ENCODE results near the gene HIPK3. TPM values are rescaled to one million over a fixed set of nuclear protein-coding genes. Genes with fewer than 3 reads are reported as not detected.

Gene HIPK3
- total and polyA plus RNA-seq, 2 donors (not counting 3 experiments of a cell fraction or from before 2014, with no cell fraction given), result 13.3 to 36.1 TPM

DNA sequence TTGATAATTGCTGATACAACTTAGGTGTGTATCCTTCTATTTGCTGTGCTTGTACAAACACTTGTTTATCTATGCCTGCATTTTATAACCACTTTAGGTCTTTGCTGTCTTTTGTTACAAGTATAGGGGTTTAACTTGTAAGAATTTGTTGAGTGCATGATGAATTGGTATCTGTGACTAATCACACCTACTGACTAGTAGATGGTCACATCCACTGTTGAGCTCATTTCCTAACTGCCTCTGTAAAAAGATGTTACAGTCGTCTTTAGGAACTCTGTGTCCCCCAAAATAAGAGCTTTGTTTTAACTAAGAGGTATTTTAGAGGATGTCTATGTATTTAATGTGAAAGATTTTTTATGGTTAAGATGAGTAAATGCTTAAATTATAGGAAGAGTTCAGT lies 60.5 kb downstream of the HIPK3 start:
- no peaks in the 10 kb centered on the region for H3K9me1 ChIP-seq (replicated peaks; ENCODE audit: control insufficient read depth, extremely low read depth, insufficient read depth, low read length)
- H3K4me1 ChIP-seq (ENCODE audit: control insufficient read depth, extremely low read depth, insufficient read depth, low read length), result peaks cover 4% of the 10 kb centered on the region
- ChIA-PET CTCF (interaction anchor here (0.6 to 1.8 kb wide), 3 partner anchors 11 to 1031 kb away, joined by 3 to 4 read pairs (median 3); no protein-coding TSS in a partner anchor), POLR2A (no interaction called here)
- peaks cover 63% of the 10 kb centered on the region for H3K79me2 ChIP-seq (ENCODE audit: control insufficient read depth, insufficient read depth, low read length)
- FAIRE-seq, result no peak
- no peak overlapping the region for H3K27ac ChIP-seq (ENCODE audit: insufficient read depth, low read depth, low read length)
- BruUV-seq (replicated peaks), result no TSS peak
- H4K20me1 ChIP-seq (replicated peaks; ENCODE audit: control insufficient read depth, extremely low read depth, insufficient read depth, low read length), result peaks cover 12% of the 10 kb centered on the region
- TF ChIP-seq FOS (IDR thresholded peaks at IDR 0.05; ENCODE audit: borderline replicate concordance, insufficient read depth, low read length) (peak; percentile 50), JUN (IDR thresholded peaks at IDR 0.05; ENCODE audit: borderline replicate concordance, insufficient read depth, insufficient read length, low read depth) (no peak)
- dilution Hi-C loops (cut with MboI; ENCODE audit: extremely low pct_ligation_motif_present, low sequenced_read_pairs), result no loop called here
- no peaks in the 10 kb centered on the region for H3K27me3 ChIP-seq (ENCODE audit: control insufficient read depth in 2 of 2, insufficient read depth in 2 of 2, low read length in 2 of 2)
- H3K4me3 ChIP-seq (replicated peaks in 1 of 3; ENCODE audit: insufficient read depth in 1 of 3, low read depth in 1 of 3, low read length in 3 of 3), result no peak overlapping the region
- no peak overlapping the region for H3K4me2 ChIP-seq (ENCODE audit: insufficient read depth, low read length)
- no peak overlapping the region for H3K9ac ChIP-seq (replicated peaks; ENCODE audit: extremely low read depth, insufficient read depth, low read length)
- H2AFZ ChIP-seq (ENCODE audit: low read depth, low read length), result no peak overlapping the region
- DNase-seq (ENCODE audit: low read depth, low spot score), result no peak
- intact Hi-C loops (cut with micrococcal nuclease), result no loop called here
- H3K36me3 ChIP-seq (ENCODE audit: control insufficient read depth in 2 of 2, extremely low read depth in 1 of 2, insufficient read depth in 2 of 2, low read length in 2 of 2), result no peaks in the 10 kb centered on the region
- no peaks in the 10 kb centered on the region for H3K9me3 ChIP-seq (replicated peaks; ENCODE audit: control insufficient read depth, insufficient read depth, low read length)

DNA sequence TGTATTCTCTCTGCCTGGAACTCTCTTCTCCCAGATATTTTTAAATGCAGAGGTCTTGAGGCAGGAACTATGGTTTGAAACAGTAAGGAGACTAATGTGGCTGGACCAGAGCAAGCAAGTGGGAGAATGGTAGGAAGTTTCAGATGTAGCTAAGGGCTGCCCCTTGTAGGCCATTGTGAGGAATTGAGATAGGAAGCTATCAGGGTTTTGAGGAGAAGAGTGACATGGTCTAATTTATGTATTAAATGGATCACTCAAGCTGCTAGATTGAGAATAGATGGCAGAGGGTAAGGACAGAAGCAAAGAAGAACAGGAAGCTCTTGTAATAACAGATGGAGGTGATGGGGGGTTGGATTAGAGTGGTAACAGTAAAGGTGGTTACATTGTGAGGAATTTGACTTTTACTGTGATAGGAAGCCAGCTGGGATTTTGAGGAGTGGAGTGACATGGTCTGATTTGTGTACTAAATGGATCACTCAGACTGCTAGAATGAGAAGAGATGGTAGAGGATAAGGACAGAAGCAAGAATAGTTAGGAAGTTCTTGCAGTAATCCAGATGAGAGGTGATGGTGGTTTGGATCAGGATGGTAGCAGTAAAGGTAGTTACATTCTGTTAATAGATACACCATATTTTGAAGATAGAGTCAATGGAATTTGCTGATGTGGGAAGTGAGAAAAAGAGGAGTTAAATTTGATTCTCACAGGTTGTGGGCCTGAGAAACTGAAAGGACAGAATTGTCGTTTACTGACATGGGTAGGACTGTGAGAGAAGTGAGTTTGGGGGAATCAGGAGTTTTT lies 63.0 kb downstream of the HIPK3 start:
- H3K27ac ChIP-seq (ENCODE audit: insufficient read depth, low read depth, low read length), result no peak overlapping the region
- no peak overlapping the region for H3K4me2 ChIP-seq (ENCODE audit: insufficient read depth, low read length)
- no peaks in the 10 kb centered on the region for H3K36me3 ChIP-seq (ENCODE audit: control insufficient read depth in 2 of 2, extremely low read depth in 1 of 2, insufficient read depth in 2 of 2, low read length in 2 of 2)
- TF ChIP-seq MYC (IDR thresholded peaks at IDR 0.05; ENCODE audit: low read depth, low read length), result no peak
- no peak for TF ChIP-seq GATA2 (IDR thresholded peaks at IDR 0.05; ENCODE audit: insufficient read depth, insufficient read length, low read depth, low read length)
- no peak for TF ChIP-seq EZH2 (IDR thresholded peaks at IDR 0.05; ENCODE audit: borderline replicate concordance, low read depth, low read length, severe bottlenecking)
- TF ChIP-seq JUN (IDR thresholded peaks at IDR 0.05; ENCODE audit: borderline replicate concordance, insufficient read depth, insufficient read length, low read depth), result no peak
- CTCF ChIA-PET, result interaction anchor here (0.9 kb wide), 2 partner anchors 10 to 154 kb away, joined by 3 read pairs; no protein-coding TSS in a partner anchor
- peaks cover 69% of the 10 kb centered on the region for H3K79me2 ChIP-seq (ENCODE audit: control insufficient read depth, insufficient read depth, low read length)
- peaks cover 15% of the 10 kb centered on the region for H4K20me1 ChIP-seq (replicated peaks; ENCODE audit: control insufficient read depth, extremely low read depth, insufficient read depth, low read length)
- H3K4me3 ChIP-seq (replicated peaks in 1 of 3; ENCODE audit: insufficient read depth in 1 of 3, low read depth in 1 of 3, low read length in 3 of 3), result no peak overlapping the region
- no peaks in the 10 kb centered on the region for H3K9me1 ChIP-seq (replicated peaks; ENCODE audit: control insufficient read depth, extremely low read depth, insufficient read depth, low read length)
- H3K27me3 ChIP-seq (ENCODE audit: control insufficient read depth in 2 of 2, insufficient read depth in 2 of 2, low read length in 2 of 2), result no peaks in the 10 kb centered on the region
- H2AFZ ChIP-seq (ENCODE audit: low read depth, low read length), result no peak overlapping the region
- FAIRE-seq, result no peak
- peaks cover 4% of the 10 kb centered on the region for H3K4me1 ChIP-seq (ENCODE audit: control insufficient read depth, extremely low read depth, insufficient read depth, low read length)
- dilution Hi-C loops (cut with MboI; ENCODE audit: extremely low pct_ligation_motif_present, low sequenced_read_pairs) (no loop called here), intact Hi-C loops (cut with micrococcal nuclease) (no loop called here)
- H3K9me3 ChIP-seq (replicated peaks; ENCODE audit: control insufficient read depth, insufficient read depth, low read length), result no peaks in the 10 kb centered on the region
- POLR2A ChIA-PET, result interaction anchor here (0.6 kb wide), 1 partner anchor 121 kb away, joined by 3 read pairs; no protein-coding TSS in a partner anchor
- no peak for DNase-seq (ENCODE audit: low read depth, low spot score)
- BruUV-seq (replicated peaks), result no TSS peak
- H3K9ac ChIP-seq (replicated peaks; ENCODE audit: extremely low read depth, insufficient read depth, low read length), result no peak overlapping the region
